Activated CD4-positive, alpha-beta memory T cell treated with anti-CD3 and anti-CD28 coated beads for 36 hours (primary cell): ENCODE measurements around the gene ECHDC3. TPM values are rescaled to one million over a fixed set of nuclear protein-coding genes. Genes with fewer than 3 reads are reported as not detected.
A peak's percentile ranks its signal among the peaks of the same experiment; 100 is the strongest.

Source experiments
- CTCF ChIA-PET: fragments of 350-600 bp; sonication (Branson Sonifier 250); formaldehyde crosslinking; loops from one replicate; lab custom pipeline; 2021; ENCODE audit warnings: antibody characterized with exemption, inconsistent platforms; lab: Charles Lee
- POLR2A ChIA-PET: fragments of 350-600 bp; sonication (Branson Sonifier 250); formaldehyde crosslinking; loops from one replicate; lab custom pipeline; 2021; ENCODE audit warnings: antibody characterized with exemption; lab: Charles Lee
- DNase-seq: peaks from one replicate; pipeline ENCODE4 v3.0.0-alpha.2; 2020
- H3K27ac Mint-ChIP-seq: one replicate; pipeline ENCODE4 v1.8.0; 2021; ENCODE audit warnings: mixed read lengths
- H3K27me3 Mint-ChIP-seq: one replicate; pipeline ENCODE4 v1.8.0; 2021; ENCODE audit warnings: mixed read lengths
- H3K36me3 Mint-ChIP-seq: one replicate; pipeline ENCODE4 v1.8.0; 2021; ENCODE audit warnings: mixed read lengths
- H3K4me1 Mint-ChIP-seq: one replicate; pipeline ENCODE4 v1.8.0; 2021; ENCODE audit warnings: low read depth, mixed read lengths
- H3K4me3 Mint-ChIP-seq: one replicate; pipeline ENCODE4 v1.8.0; 2021; ENCODE audit warnings: mild to moderate bottlenecking, mixed read lengths
- H3K9me3 Mint-ChIP-seq: one replicate; pipeline ENCODE4 v1.8.0; 2021; ENCODE audit warnings: mixed read lengths
- intact Hi-C: fragments of 100-400 bp; cut with micrococcal nuclease; formaldehyde crosslinking; loops from one replicate; pipeline ENCODE4 v1.15.1; 2023
- total RNA-seq, 2 experiments: library from RNA; stranded (reverse); gene quantifications; one replicate each; pipeline ENCODE4 v1.2.3, GENCODE V29; 2021

ECHDC3 gene
- 1 to 10 TPM in 1 of 2 experiments, under 1 TPM in 1; 0.76 to 1.4 TPM for total RNA-seq

DNA sequence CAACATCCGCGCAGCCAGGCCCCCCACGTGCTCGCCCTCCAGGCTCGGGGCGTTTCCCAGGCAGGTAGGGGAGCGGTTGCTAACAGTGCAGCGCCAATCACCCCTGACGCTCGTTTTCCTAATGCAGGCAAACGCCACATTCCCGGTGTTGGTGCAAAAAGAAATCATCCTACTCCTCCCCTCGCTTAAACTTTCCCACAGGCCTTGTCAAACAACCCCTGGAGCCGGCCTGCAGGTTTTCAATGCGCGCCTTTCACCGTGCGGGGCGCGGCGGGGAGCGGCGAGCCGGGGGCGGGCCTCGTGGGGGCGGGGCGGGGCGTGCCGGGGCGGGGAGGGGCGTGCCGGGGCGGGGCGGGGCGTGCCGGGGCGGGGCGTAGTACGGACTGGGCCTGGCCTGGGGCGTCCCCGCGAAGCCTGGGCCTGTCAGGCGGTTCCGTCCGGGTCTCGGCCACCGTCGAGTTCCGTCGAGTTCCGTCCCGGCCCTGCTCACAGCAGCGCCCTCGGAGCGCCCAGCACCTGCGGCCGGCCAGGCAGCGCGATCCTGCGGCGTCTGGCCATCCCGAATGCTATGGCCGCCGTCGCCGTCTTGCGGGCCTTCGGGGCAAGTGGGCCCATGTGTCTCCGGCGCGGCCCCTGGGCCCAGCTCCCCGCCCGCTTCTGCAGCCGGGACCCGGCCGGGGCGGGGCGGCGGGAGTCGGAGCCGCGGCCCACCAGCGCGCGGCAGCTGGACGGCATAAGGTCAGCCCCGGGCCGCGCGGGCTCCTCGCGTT, at the start of gene ECHDC3:
ECHDC3 (plus strand) TSS at position 374 of the 770 bp plus-strand sequence; CDS start at position 569, 195 bp downstream.
- H3K27me3 Mint-ChIP-seq = peaks cover 20% of the 10 kb centered on the region
- peaks cover 4% of the 10 kb centered on the region for H3K36me3 Mint-ChIP-seq
- H3K9me3 Mint-ChIP-seq = peaks cover 5% of the 10 kb centered on the region
- H3K27ac Mint-ChIP-seq = no peak within 1 kb of the TSS
- peak within 1 kb of the TSS; percentile 49 for H3K4me3 Mint-ChIP-seq
- CTCF ChIA-PET = interaction anchor here (0.5 kb wide), 1 partner anchor 71 kb away, joined by 5 read pairs; no protein-coding TSS in a partner anchor
- peak; percentile 44 for DNase-seq
- peaks cover 12% of the 10 kb centered on the region for H3K4me1 Mint-ChIP-seq
- POLR2A ChIA-PET = no interaction called here
- intact Hi-C loops = no loop called here

DNA sequence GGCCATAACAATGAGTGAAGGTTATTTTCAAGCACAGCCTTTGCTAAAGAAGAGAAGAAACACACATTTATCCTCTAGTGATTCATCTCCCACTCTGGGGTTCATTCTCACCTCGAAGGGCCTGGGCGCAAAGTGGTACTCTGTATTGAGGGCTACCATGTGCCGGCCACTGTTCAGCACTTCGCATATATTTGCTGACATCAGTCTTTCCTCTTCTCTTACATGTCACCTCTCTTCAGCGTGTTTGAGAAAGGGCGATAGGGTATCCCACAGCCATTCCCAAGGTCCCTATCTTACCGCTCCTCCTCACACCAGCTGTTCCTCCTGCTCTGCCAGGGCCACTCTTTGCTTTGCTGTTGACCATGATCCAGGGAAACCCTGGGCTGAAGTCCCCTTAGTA, 48.8 kb upstream of the ECHDC3 start:
- POLR2A ChIA-PET = no interaction called here
- H3K4me3 Mint-ChIP-seq = no peak overlapping the region
- H3K36me3 Mint-ChIP-seq = no peaks in the 10 kb centered on the region
- H3K27ac Mint-ChIP-seq = no peak overlapping the region
- CTCF ChIA-PET = no interaction called here
- no peak for DNase-seq
- intact Hi-C loops = no loop called here
- no peaks in the 10 kb centered on the region for H3K9me3 Mint-ChIP-seq
- H3K4me1 Mint-ChIP-seq = no peaks in the 10 kb centered on the region
- no peaks in the 10 kb centered on the region for H3K27me3 Mint-ChIP-seq

DNA sequence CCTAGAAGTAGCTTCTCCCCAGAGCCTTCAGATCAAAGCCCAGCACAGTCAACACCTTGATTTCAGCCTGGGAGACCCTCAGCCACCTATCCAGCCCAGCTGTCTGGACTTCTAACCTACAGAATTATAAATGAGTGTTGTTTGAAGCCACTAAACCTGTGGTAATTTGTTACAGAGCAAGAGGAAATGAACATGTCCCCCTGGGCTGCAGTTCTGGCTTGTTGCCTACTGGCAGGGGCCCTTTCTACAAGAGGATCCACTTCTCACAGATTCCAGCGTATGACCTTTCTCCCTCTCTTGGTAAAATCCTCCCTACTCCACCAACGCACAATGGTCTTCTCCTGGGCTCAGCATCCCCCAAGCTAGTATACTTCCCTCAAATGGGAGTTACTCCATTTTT, 46.4 kb upstream of the ECHDC3 start:
- no peaks in the 10 kb centered on the region for H3K4me1 Mint-ChIP-seq
- no peak overlapping the region for H3K4me3 Mint-ChIP-seq
- POLR2A ChIA-PET = no interaction called here
- intact Hi-C loops = no loop called here
- no peak for DNase-seq
- no peaks in the 10 kb centered on the region for H3K27me3 Mint-ChIP-seq
- H3K9me3 Mint-ChIP-seq = no peaks in the 10 kb centered on the region
- no peak overlapping the region for H3K27ac Mint-ChIP-seq
- H3K36me3 Mint-ChIP-seq = no peaks in the 10 kb centered on the region
- CTCF ChIA-PET = interaction anchor here (1.3 to 1.8 kb wide), 2 partner anchors 10 to 14 kb away, joined by 3 to 5 read pairs; no protein-coding TSS in a partner anchor

DNA sequence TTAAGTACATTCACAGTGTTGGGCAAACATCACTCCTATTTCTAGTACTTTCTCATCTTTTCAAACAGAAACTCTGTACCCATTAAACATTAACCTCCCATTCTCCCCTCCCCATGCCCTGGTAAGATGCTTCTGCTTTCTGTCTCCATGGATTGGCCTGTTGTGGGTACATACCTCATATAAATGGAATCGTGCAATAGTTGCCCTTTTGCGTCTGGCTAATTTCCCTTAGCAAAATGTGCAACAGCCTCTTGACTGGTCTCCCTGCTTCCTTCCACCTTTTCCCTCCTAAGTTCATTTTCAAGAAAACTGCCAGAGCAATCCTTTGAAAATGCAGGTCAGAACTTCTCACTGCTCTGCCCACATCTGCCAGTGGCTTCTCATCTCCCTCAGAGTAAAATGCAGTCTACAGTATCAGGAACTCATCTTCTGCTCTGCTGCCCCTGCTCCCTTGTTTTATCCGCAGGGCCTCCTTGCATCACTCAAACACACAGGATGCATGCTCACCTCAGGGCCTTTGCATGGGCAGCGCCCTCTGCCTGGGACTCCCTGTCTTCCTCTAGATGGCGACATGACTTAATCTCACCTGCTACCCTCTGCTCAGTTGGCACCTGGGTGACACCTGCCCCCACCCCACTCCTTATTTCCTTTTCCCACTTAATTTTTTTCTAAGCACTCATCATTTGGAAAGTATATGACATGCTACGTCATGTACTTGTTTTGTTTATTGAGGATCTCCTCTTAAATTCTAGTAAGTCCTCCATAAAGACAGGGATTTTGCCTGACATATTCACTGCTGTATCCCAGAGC, 44.3 kb upstream of the ECHDC3 start:
- H3K36me3 Mint-ChIP-seq = no peaks in the 10 kb centered on the region
- H3K9me3 Mint-ChIP-seq = no peaks in the 10 kb centered on the region
- DNase-seq = peak; percentile 45
- no peak overlapping the region for H3K27ac Mint-ChIP-seq
- ChIA-PET POLR2A (no interaction called here), CTCF (no interaction called here)
- no peaks in the 10 kb centered on the region for H3K4me1 Mint-ChIP-seq
- intact Hi-C loops = no loop called here
- H3K4me3 Mint-ChIP-seq = no peak overlapping the region
- H3K27me3 Mint-ChIP-seq = no peaks in the 10 kb centered on the region

- H3K27me3 Mint-ChIP-seq = peaks cover 2% of the 10 kb centered on the region
- H3K4me1 Mint-ChIP-seq = no peaks in the 10 kb centered on the region
- no peaks in the 10 kb centered on the region for H3K36me3 Mint-ChIP-seq
- ChIA-PET CTCF (interaction anchor here (1.1 to 1.2 kb wide), 2 partner anchors 11 to 59 kb away, joined by 5 to 6 read pairs; no protein-coding TSS in a partner anchor), POLR2A (no interaction called here)
- H3K27ac Mint-ChIP-seq = no peak overlapping the region
- no peak overlapping the region for H3K4me3 Mint-ChIP-seq
- no peaks in the 10 kb centered on the region for H3K9me3 Mint-ChIP-seq
- no peak for DNase-seq
- intact Hi-C loops = no loop called here
Observed at GRCh38 chr10:11698691-11699549, 43.3 kb upstream of the ECHDC3 start.

- Mint-ChIP-seq H3K4me1 (no peaks in the 10 kb centered on the region), H3K4me3 (no peak overlapping the region), H3K27ac (no peak overlapping the region), H3K27me3 (peaks cover 3% of the 10 kb centered on the region), H3K36me3 (no peaks in the 10 kb centered on the region), H3K9me3 (no peaks in the 10 kb centered on the region)
- intact Hi-C loops = no loop called here
- CTCF ChIA-PET = interaction anchor here (1.1 to 1.2 kb wide), 2 partner anchors 10 to 58 kb away, joined by 5 to 6 read pairs; no protein-coding TSS in a partner anchor
- no peak for DNase-seq
- POLR2A ChIA-PET = no interaction called here
Observed at GRCh38 chr10:11699550-11700097, 42.6 kb upstream of the ECHDC3 start.

GRCh38 chr10:11700539-11700938, 41.6 kb upstream of the ECHDC3 start:
- ChIA-PET CTCF (interaction anchor here (1.1 kb wide), 1 partner anchor 186 kb away, joined by 7 read pairs; no protein-coding TSS in a partner anchor), POLR2A (no interaction called here)
- peaks cover 3% of the 10 kb centered on the region for H3K27me3 Mint-ChIP-seq
- H3K4me1 Mint-ChIP-seq = no peaks in the 10 kb centered on the region
- H3K36me3 Mint-ChIP-seq = no peaks in the 10 kb centered on the region
- intact Hi-C loops = no loop called here
- H3K9me3 Mint-ChIP-seq = no peaks in the 10 kb centered on the region
- H3K4me3 Mint-ChIP-seq = no peak overlapping the region
- no peak overlapping the region for H3K27ac Mint-ChIP-seq
- DNase-seq = no peak

GRCh38 chr10:11701451-11702095, 40.6 kb upstream of the ECHDC3 start:
- ChIA-PET CTCF (interaction anchor here (1.1 kb wide), 1 partner anchor 187 kb away, joined by 7 read pairs; no protein-coding TSS in a partner anchor), POLR2A (no interaction called here)
- intact Hi-C loops = no loop called here
- H3K36me3 Mint-ChIP-seq = peaks cover 2% of the 10 kb centered on the region
- no peak overlapping the region for H3K4me3 Mint-ChIP-seq
- peaks cover 7% of the 10 kb centered on the region for H3K27me3 Mint-ChIP-seq
- DNase-seq = no peak
- no peaks in the 10 kb centered on the region for H3K4me1 Mint-ChIP-seq
- no peak overlapping the region for H3K27ac Mint-ChIP-seq
- H3K9me3 Mint-ChIP-seq = no peaks in the 10 kb centered on the region

- DNase-seq = no peak
- POLR2A ChIA-PET = no interaction called here
- Mint-ChIP-seq H3K9me3 (no peaks in the 10 kb centered on the region), H3K4me3 (no peak overlapping the region), H3K4me1 (no peaks in the 10 kb centered on the region), H3K27ac (no peak overlapping the region), H3K36me3 (peaks cover 2% of the 10 kb centered on the region), H3K27me3 (peaks cover 7% of the 10 kb centered on the region)
- intact Hi-C loops = no loop called here
- CTCF ChIA-PET = no interaction called here
Observed at GRCh38 chr10:11702264-11702663, 39.9 kb upstream of the ECHDC3 start.

DNA sequence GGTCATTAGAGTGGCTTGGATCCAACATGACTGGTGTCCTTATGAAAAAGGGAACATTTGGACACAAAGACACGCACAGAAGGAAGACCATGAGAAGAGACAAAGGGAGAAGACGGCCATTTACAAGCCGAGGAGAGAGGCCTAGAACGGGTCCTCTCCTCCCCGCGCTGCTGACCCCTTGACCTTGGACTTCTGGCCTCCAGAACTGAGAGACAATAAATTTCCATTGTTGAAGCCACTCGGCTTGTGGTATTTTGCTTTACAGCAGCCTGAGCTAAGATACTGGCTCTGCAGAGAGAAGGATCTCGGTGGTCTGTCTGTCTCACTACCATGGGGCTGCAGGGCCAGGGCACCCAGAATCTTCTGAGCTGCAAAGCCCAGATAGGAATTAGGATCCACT, 38.1 kb upstream of the ECHDC3 start:
- H3K27me3 Mint-ChIP-seq = peaks cover 17% of the 10 kb centered on the region
- DNase-seq = no peak
- ChIA-PET POLR2A (no interaction called here), CTCF (no interaction called here)
- H3K36me3 Mint-ChIP-seq = peaks cover 2% of the 10 kb centered on the region
- H3K9me3 Mint-ChIP-seq = no peaks in the 10 kb centered on the region
- no peak overlapping the region for H3K27ac Mint-ChIP-seq
- no peaks in the 10 kb centered on the region for H3K4me1 Mint-ChIP-seq
- H3K4me3 Mint-ChIP-seq = no peak overlapping the region
- intact Hi-C loops = no loop called here

GRCh38 chr10:11705722-11706121, 36.5 kb upstream of the ECHDC3 start:
- CTCF ChIA-PET = no interaction called here
- DNase-seq = no peak
- no peaks in the 10 kb centered on the region for H3K9me3 Mint-ChIP-seq
- POLR2A ChIA-PET = no interaction called here
- peaks cover 5% of the 10 kb centered on the region for H3K4me1 Mint-ChIP-seq
- H3K4me3 Mint-ChIP-seq = no peak overlapping the region
- peaks cover 25% of the 10 kb centered on the region for H3K27me3 Mint-ChIP-seq
- intact Hi-C loops = no loop called here
- H3K27ac Mint-ChIP-seq = no peak overlapping the region
- peaks cover 2% of the 10 kb centered on the region for H3K36me3 Mint-ChIP-seq
